SK-N-SH (cell line): ENCODE measurements around the gene PICALM.

ENCODE experiments used
- CTCF ChIP-seq: fragments of 200-600 bp; sonication (generic); IDR thresholded peaks from 2 replicates; pipeline ENCODE4 v1.6.1; 2017; ENCODE audit warnings: antibody characterized with exemption, mild to moderate bottlenecking, moderate library complexity
- EP300 ChIP-seq, 2 experiments: IDR thresholded peaks; 2 replicates each; pipeline versions ENCODE4 v1.4.0 to v1.6.1; 2012; ENCODE audit warnings: borderline replicate concordance in 1 of 2, low read depth in 1 of 2, low read length in 1 of 2
- PBX3 ChIP-seq: IDR thresholded peaks from 2 replicates; pipeline ENCODE4; 2012
- TCF12 ChIP-seq: IDR thresholded peaks from 2 replicates; pipeline ENCODE4 v1.4.0; 2012
- USF1 ChIP-seq: IDR thresholded peaks from 2 replicates; pipeline ENCODE4 v1.4.0; 2012; ENCODE audit warnings: low read depth, borderline replicate concordance
- TF ChIP-seq, protein P1 (sequence below): IDR thresholded peaks from 2 replicates; pipeline ENCODE4 v1.6.1; 2012; ENCODE audit warnings: mild to moderate bottlenecking, low read depth, low read length, moderate library complexity
- TF ChIP-seq, protein P2 (sequence below): IDR thresholded peaks from 2 replicates; pipeline ENCODE4 v1.4.0; 2012; ENCODE audit warnings: low read depth
- TF ChIP-seq, protein P3 (sequence below): fragments of 150-350 bp; IDR thresholded peaks from 2 replicates; pipeline ENCODE4 v1.6.1; 2017; ENCODE audit warnings: antibody characterized with exemption, low read length, low read depth, borderline replicate concordance

- TF ChIP-seq CTCF (no peak), TCF12 (no peak), EP300 (IDR thresholded peaks at IDR 0.05; ENCODE audit: borderline replicate concordance in 1 of 2, low read depth in 1 of 2, low read length in 1 of 2) (no peak), USF1 (no peak), PBX3 (no peak)
- TF ChIP-seq, protein P1, sequence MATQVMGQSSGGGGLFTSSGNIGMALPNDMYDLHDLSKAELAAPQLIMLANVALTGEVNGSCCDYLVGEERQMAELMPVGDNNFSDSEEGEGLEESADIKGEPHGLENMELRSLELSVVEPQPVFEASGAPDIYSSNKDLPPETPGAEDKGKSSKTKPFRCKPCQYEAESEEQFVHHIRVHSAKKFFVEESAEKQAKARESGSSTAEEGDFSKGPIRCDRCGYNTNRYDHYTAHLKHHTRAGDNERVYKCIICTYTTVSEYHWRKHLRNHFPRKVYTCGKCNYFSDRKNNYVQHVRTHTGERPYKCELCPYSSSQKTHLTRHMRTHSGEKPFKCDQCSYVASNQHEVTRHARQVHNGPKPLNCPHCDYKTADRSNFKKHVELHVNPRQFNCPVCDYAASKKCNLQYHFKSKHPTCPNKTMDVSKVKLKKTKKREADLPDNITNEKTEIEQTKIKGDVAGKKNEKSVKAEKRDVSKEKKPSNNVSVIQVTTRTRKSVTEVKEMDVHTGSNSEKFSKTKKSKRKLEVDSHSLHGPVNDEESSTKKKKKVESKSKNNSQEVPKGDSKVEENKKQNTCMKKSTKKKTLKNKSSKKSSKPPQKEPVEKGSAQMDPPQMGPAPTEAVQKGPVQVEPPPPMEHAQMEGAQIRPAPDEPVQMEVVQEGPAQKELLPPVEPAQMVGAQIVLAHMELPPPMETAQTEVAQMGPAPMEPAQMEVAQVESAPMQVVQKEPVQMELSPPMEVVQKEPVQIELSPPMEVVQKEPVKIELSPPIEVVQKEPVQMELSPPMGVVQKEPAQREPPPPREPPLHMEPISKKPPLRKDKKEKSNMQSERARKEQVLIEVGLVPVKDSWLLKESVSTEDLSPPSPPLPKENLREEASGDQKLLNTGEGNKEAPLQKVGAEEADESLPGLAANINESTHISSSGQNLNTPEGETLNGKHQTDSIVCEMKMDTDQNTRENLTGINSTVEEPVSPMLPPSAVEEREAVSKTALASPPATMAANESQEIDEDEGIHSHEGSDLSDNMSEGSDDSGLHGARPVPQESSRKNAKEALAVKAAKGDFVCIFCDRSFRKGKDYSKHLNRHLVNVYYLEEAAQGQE = no peak
- TF ChIP-seq, protein P2, sequence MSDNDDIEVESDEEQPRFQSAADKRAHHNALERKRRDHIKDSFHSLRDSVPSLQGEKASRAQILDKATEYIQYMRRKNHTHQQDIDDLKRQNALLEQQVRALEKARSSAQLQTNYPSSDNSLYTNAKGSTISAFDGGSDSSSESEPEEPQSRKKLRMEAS = no peak
- TF ChIP-seq, protein P3, sequence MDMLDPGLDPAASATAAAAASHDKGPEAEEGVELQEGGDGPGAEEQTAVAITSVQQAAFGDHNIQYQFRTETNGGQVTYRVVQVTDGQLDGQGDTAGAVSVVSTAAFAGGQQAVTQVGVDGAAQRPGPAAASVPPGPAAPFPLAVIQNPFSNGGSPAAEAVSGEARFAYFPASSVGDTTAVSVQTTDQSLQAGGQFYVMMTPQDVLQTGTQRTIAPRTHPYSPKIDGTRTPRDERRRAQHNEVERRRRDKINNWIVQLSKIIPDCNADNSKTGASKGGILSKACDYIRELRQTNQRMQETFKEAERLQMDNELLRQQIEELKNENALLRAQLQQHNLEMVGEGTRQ = no peak
Measured at GRCh38 chr11:85922367-85922766, 146.5 kb downstream of the PICALM start.
